RPMI8226 (cell line): ENCODE data around the gene ZNF804A.

ENCODE experiments used
- DNase-seq: peaks from one replicate; pipeline ENCODE4 v3.0.0-alpha.2; 2015

The ZNF804A gene

GRCh38 chr2:184598316-184599053, at the start of gene ZNF804A:
Gene ZNF804A (plus strand): TSS chr2:184598529. CDS start chr2:184598960, 431 bp downstream.
- DNase-seq: peak; percentile 82

- DNase-seq: no peak
Observed at GRCh38 chr2:184549153-184549552, 49.2 kb upstream of the ZNF804A start.

GRCh38 chr2:184551626-184552025, 46.7 kb upstream of the ZNF804A start:
- DNase-seq: no peak

GRCh38 chr2:184554736-184555135, 43.6 kb upstream of the ZNF804A start:
- no peak for DNase-seq

GRCh38 chr2:184555352-184555751, 43.0 kb upstream of the ZNF804A start:
- no peak for DNase-seq

- no peak for DNase-seq
Observed at GRCh38 chr2:184556639-184557038, 41.7 kb upstream of the ZNF804A start.

GRCh38 chr2:184558713-184559464, 39.4 kb upstream of the ZNF804A start:
- no peak for DNase-seq

- no peak for DNase-seq
Observed at GRCh38 chr2:184560603-184561002, 37.7 kb upstream of the ZNF804A start.

GRCh38 chr2:184562532-184562931, 35.8 kb upstream of the ZNF804A start:
- DNase-seq: no peak

- DNase-seq: no peak
Observed at GRCh38 chr2:184564092-184564491, 34.2 kb upstream of the ZNF804A start.

GRCh38 chr2:184566716-184567115, 31.6 kb upstream of the ZNF804A start:
- no peak for DNase-seq

- DNase-seq: no peak
Observed at GRCh38 chr2:184577056-184577455, 21.3 kb upstream of the ZNF804A start.

- no peak for DNase-seq
Observed at GRCh38 chr2:184577743-184578142, 20.6 kb upstream of the ZNF804A start.

- no peak for DNase-seq
Observed at GRCh38 chr2:184579226-184579625, 19.1 kb upstream of the ZNF804A start.

GRCh38 chr2:184581391-184581790, 16.9 kb upstream of the ZNF804A start:
- no peak for DNase-seq

GRCh38 chr2:184589261-184589660, 9.1 kb upstream of the ZNF804A start:
- DNase-seq: no peak

- DNase-seq: peak; percentile 62
Observed at GRCh38 chr2:184596819-184597411, 1.4 kb upstream of the ZNF804A start.

GRCh38 chr2:184597571-184597991, 748 bp upstream of the ZNF804A start:
- peak; percentile 67 for DNase-seq

- DNase-seq: no peak
Observed at GRCh38 chr2:184598002-184598315, 370 bp upstream of the ZNF804A start.

GRCh38 chr2:184599054-184599871, 934 bp downstream of the ZNF804A start:
- peak; percentile 64 for DNase-seq

GRCh38 chr2:184599872-184600222, 1.5 kb downstream of the ZNF804A start:
- DNase-seq: peak; percentile 36

GRCh38 chr2:184602734-184603133, 4.4 kb downstream of the ZNF804A start:
- DNase-seq: no peak

- DNase-seq: no peak
Observed at GRCh38 chr2:184610891-184611290, 12.6 kb downstream of the ZNF804A start.
